ELF-1 (cell line): Measurements from ENCODE around the gene TMEM117.

Experiments used
- DNase-seq: peaks from one replicate; pipeline ENCODE4 v3.0.0-alpha.2; 2016; ENCODE audit warnings: low read depth, low spot score

TMEM117 gene

DNA sequence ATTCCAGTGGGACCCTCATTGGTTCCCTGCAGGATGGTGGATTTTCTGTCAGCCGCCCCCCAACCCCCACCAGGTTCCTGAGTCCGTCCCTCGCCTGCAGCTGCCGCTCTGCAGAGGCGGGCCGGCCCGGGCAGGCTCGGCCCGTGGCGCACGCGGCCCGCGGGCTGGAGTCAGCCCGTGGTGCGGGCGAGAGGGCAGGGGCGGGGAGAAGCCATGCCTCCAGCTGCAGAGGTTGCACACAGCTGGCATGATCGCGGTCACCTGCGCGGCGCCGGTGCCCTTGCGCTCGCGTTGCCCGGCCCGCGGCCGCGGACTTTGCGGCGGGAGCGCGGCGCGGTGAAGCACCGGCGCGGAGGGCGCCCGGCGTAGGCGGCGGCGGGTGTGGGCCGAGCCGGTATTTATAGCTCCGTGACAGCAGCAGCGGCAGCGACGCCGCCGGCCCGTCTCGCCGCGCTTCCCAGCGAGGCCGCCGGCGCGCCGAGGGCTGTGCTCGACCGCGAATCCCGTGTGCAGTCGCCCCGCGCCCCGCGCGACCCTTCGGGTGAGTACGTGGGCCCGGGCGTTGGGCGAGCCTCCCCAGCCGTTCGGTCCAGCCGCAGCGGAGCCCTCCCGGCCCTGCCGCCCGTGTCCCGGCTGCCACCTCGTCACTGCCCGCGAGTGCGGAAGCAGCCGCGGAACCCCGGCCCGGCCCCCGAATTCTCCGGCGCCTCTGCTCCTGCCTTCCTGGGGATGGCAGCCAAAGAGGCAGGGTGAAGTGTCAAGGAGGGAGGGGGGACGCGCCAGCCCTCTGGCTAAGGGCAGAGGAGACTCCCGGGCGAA, at the start of gene TMEM117:
Gene TMEM117 (plus strand): TSS at position 426 of the 819 bp plus-strand sequence.
- DNase-seq, result peak; percentile 45

DNA sequence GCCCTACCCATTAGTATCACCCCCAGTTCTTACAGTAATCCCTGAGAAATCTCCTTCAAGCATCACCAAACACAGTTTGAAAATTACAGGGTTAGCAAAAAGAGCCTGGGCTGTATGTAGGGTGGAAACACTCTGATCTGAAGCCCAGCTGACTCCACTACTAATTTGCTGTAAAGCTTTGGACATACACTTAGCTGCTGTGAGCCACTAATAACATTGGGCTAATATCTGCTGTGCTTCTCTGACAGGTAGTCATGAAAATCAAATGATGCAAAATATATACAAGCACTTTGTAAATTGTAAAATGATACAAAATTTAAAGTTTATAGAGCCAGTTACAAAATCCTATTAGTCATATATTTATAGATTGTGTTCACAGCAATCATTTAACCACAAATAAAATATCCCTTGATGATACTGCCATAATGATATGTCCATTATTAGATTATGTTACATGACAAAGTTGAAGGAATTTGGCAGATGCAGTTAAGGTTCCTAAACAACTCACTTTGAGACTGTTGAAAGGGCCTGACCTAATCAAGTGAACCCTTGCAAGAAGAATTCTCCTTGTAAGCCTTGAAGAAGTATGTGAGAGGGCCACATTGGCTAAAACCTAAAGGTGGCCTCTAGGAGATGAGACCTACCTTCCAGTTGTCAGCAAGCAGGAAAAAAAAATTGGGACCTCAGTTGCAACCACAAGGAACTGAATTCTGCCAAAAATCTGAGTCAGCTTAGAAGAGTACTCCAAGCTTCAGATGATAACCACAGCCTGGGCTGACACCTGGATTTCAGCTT, 48.8 kb upstream of the TMEM117 start:
- no peak for DNase-seq

DNA sequence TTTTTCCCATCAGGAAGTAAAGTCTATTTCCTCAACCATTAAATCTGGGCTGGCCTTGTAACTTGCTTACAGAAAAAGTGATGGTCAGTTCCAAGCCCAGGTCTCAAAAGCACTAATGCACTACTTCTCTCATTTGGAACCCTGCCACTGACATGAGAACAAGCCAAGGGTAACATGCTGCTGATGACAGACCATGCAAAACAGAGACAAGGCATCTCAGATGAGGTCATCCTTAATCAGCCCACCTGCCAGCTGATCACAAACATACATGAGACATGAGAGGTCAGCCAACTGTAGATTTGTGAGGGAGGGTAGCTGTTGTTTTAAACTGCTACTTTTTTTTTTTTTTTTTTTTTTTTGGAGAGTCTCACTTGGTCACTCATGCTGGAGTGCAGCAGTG, 45.9 kb upstream of the TMEM117 start:
- no peak for DNase-seq

DNA sequence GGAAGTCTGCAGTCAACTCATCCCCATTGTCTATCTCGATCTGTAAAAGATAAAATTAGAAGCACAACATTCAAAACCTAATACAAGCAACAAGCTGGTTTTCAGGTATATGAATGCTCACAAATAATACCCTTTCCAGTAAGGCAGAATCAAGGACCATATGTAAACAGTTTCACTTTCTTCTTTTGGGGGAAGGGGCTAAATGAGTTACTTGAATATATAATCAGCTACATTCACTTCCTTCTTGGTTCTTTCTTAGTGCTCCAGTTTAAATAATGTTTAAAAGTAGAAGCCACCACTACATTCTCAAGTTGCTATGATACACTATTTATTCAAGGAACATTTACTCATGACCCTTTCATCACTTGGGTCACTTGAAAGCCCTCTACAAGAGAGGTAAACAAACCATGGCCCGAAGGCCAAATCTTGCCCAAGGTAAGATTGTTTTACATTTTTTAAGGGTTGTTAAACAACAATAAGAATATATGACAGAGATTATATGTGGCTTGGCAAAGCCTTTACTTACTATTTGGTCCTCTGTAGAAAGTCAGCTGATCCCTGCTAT, 40.1 kb upstream of the TMEM117 start:
- no peak for DNase-seq

DNA sequence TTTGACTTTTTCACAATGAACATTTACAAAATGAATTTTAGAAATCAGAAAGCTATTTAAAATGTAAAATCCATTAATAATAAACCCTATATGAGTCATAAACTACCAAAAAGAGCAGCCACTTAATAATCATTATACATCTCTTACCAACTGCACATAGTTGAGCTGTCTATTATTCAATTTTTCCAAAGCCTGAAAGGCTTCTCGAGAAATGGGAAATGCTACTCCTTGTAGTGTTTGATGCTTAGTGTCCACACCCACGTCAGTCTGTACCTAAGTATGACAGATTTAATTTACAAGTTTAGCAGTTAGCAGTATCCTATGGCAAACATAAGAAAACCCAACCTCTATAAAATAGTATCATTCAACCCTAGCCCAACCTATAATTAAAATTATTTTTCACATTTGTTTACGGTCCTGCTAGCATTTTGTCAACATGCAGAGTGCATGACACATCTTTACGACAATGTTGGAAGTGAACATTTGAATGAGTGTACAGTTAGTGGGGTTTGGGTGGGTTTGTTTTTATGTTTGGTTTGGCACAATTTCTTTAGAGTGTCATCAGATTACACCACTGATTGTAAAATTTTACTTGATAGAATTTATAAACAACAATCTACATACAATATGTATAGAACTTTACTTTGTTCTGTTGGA, 38.2 kb upstream of the TMEM117 start:
- DNase-seq, result no peak

DNA sequence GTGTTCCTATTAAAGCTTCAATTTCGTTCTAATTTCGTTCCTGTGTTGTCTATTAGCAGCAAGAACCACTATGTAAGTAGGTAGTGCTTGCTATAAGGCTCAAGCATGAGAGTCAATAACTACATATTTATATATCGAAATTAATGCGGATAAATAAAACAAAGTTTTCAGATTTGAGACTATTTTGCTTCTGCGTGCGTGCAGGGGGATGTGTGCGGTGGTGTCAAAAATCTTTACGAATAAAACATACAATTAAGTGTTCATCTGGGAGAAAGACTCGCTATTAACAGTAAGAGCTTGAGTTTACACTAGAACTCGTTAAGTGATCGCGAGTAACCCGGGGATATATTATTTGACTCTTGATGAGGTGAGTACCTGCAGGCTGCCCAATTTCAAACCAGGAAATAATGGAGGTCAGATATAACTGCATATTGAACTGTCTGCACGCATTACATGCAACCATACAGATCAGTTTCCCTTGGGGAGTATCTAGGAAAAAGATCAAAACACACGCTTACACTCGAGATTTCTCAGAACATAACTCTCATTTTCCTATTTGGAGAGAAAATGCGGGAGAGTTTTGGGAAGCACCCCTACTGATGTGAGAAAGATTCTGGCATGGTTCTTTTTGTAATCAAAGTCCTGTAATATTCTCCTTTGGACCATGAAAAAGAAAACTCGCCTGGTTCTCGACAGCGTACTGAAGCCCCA, 30.6 kb upstream of the TMEM117 start:
- no peak for DNase-seq

DNA sequence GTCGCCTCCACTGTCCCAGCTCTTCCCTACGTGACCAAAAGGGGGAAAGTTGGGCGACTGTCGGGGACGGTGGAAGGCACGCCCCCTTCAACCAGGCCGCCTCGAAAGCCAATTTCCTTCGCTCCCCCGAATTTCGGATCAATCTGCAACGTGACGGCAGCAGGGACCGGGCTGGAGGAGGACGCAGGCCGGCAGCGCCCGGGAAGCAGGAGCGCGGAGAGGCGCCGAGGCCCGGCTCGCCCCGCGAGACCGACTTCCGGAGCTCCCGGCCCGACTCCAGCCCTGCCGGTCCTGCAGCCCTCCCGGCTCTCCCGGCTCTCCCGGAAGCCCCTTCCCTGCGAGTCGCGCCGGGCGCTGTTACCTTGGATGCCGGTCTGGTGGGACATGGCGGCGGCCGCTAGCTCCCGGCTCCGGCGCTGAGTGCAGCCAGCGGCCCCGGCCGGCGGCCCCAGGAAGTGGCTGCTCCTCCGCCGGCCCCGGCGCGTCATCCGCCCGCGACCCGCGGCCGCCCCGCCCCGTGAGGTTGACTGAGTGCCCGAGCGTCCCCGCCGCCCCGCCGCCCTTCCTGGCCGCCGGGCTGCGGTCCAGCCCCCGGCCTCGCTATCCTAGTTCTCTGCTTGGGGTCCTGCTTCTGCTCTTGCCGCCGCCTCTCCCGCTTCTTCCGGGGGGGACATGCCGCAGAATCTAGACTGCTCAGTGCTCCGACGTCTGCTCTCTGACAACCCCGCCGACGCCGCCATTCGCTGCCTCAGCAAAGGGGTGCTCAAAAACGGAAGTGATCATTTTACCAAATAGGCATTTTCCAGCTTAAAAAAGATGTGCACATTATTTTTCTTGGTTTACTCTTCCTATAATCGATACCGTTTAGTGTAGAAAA, 29.8 kb upstream of the TMEM117 start, which contains the start of gene TWF1:
Gene TWF1 (minus strand): TSS at position 458 of the 877 bp plus-strand sequence. CDS start 72 bp downstream, at position 386.
- peak; percentile 83 for DNase-seq

DNA sequence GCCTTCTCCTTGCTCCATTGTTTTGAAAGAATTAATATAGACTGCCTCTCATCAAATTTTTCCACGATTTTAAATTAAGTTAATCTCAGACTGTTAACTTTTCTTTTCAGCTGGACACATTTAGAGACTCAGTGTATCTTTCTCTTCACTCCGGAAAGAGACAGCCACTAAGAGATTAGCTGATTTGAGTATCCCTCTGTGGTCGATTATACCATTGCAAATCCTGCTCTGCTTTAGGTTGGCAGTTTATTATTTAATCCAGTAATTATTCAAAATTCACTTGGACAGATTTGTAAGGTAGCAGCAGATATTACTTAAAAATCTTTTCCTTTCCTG, 29.2 kb upstream of the TMEM117 start:
- DNase-seq, result no peak

DNA sequence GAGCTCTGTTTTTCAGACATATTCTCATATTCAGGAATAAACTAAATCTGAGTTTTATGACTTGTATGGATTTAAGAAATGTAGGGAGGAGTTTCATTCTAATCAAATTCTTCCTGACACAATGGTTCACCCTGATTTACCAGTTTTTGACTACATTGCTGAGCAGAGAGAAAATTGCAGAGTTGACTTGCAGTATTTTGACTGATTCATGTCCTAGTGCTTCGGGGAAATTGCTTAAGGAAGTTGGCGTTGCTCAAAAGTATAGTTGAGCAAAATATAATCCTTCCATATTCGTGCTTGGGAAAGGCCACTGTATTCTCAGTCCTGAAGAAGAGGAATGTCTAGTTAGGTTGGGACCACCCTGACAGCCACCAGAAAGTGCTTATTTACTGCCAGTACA, 28.5 kb upstream of the TMEM117 start:
- no peak for DNase-seq

DNA sequence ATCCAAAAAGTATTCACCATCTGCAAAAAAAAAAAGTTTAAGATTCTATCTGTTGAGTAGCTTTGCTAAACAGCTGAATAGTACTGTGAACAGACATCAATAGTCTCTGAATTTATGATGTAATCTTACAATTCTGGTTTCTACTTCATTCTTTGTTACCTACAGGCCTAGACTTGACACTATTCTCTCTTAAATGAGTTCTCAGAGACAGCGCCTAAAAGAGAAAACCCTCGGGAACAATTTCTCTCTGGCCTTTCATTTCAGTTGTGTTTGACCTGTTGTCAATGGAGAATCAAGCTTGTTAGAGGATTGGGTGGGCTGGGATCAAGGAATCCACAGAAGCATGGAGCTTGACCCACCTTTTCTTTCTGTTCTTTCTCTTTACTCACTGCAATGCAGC, 23.8 kb upstream of the TMEM117 start:
- DNase-seq, result no peak

DNA sequence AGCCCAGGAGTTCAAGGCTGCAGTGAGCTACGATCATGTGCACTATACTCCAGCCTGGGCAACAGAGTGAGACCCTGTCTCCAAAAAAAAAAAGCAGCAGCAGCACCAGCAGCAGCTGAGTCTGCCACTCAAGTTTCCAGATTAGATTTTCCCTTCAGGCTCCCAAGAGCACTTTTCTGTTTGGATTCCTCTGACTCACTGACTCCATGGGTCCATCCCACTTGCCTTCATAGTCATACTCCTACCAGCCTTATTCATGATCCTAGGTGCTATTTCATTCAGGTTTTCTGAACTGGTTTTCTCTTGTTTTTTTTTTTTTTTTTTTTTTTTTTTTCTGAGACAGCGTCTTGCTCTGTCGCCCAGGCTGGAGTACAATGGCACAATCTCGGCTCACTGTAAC, 23.0 kb upstream of the TMEM117 start:
- no peak for DNase-seq

DNA sequence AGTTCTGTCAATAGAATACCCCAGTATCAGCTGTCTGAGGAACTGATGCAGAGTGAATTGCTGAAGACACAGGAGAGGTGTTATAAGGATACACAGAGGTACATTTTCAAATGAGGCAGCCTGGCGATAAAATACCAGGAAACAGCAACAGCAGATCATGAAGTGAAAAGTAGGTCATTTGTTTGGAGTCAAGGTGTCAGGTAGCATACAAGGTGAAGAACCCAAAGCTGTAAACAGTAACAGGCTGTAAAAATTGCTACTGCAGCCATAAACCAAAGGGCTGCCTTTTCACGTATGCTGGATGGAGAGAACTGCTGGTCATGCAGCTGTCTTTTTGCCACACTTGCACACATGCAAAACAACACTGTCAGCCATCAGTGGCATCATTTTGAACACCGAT, 20.5 kb upstream of the TMEM117 start:
- DNase-seq, result no peak

DNA sequence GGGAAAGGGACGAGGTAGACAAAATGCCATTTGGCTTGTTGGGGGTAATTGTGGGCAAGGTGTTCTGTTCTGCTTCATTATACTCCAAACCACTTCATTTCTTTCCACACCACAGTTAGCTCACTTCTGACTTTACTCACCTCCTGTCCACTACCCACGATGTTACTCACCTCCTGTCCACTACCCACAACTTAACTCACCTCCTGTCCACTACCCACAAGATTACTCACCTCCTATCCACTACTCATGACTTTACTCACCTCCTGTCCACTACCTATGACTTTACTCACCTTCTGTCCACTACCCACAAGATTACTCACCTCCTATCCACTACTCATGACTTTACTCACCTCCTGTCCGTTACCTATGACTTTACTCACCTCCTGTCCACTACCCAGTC, 19.7 kb upstream of the TMEM117 start:
- DNase-seq, result no peak

DNA sequence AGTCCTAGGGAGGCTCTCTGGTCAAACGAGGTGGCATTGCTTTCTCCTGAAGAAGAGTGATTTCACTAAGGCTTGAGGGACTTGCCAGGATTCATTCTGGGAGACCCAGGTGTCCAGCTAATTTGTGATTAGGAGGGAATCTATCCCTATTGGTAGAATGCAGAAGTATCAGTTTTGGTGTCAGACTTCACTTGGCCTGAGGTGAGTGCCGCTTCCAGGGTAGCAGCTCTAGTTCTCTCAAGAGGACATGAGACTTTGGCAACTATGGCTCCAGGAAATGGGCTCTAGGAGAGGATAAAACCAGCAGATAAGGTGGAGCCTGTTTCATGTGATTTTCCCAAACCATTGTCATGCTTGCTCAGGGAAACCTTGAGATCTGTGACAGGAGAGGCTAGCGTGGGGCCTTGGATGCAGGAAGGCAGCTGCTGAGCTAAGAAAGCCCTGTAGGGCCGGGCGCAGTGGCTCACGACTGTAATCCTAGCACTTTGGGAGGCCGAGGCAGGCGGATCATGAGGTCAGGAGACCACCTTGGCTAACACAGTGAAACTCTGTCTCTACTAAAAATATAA, 11.6 kb upstream of the TMEM117 start:
- no peak for DNase-seq

DNA sequence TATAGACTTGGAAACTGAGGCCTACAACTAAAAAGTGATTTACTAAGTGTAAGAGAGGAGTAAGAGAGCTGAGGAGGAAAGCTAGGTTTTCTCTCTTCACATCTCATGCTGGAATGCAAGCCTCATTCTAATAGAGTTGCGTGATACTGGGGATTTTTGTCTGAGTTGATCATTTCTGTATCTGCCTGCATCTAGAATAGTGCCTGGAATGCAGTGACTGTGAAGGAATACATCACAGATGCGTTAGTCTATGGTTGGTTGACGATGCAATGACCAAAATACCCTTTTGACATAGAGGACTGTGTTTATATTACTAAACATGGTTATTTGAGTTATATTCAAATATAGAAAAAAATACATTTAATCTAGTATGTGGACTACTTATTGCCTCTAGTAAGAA, 9.2 kb upstream of the TMEM117 start:
- no peak for DNase-seq

DNA sequence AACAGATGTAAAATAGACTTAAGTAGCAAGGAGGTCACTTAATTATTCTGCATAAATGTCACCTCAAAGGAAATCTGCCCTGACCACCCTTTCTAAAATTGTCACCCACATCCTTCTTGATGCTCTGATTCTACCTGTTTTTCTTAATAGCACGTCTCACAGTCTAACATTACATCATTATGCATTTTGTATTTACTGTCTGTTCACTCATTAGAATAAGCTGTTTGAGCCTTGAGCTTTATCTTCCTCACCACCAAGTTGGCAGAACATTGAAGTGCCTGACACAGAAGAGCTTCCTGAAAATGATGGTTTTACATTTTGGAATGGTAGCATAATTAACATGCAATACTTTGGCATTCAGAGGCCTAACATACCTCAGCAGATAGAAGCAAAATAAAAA, 8.8 kb upstream of the TMEM117 start:
- no peak for DNase-seq

DNA sequence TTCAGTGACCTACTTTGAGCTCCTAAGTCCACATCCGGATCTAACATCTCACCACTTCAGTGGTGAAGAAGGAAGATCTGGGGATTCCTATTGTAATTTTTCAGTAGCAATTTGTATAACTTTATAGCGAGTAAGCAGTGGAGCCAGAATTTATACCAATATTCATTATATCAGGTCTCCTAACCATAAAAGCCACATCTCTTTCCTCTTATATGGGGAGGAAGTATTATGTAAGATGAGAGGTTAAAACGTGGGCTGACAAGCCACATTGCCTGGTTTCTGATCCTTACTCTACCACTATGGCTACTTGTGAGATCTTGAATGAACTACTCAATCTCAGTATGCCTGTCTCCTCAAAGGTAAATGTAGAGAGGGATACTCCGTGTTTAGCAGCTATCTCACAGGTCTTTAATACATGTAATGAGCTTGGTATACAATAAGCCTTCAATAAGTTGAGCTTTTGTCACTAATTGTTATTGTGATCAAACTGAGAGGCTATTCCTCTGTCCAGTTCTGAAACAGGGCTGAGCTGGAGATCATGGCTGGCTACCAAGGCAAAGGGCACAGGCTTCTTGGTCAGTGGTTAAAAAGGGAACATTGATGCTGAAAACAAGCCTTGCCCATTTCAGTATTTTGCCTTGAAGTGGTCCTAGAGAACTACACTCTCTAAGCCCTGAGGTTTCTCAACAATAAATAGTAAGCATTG, 3.3 kb upstream of the TMEM117 start:
- no peak for DNase-seq

DNA sequence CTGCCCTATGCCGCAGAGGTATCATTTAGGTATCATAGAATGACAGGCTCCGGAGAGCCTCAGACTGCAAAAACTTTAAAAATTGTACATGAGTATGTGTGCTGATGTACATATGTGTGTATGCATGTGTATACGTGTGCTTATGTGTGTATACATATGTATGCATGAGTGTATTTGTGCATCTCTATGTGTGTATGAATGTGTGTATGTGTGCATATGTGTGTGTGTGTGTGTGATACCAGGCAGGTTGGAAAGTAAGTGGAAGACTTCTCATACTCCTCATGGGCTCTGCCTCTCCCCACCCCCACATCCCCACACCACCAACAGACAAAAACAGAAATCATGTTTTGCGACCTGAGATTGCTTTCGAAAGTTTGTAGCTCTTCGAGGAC, 621 bp upstream of the TMEM117 start:
- no peak for DNase-seq

DNA sequence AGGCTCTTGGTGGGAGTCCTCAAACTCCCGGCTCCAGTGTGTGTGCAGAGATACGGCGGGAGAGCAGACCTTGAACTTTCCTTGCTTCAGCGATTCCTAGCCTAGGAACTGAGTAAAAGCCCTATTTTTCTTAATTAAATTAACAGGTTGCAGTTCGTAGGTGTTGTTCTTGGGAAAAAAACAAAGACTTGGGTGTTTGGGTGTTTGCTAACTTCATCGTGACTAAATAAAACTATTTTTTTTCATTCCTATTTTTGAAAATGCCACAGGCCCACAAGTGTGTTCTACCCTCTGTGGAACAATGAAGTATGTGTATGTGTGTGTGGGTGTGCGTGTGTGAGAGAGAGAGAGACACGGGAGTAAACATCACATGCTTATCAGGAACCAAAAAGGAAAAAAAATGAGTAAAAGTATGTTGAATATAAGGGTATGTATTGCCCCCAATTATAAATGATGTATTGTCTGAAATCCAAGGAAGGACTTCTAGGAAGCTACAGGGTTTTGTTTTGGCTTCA, 651 bp downstream of the TMEM117 start:
- no peak for DNase-seq
